ENCODE data around the gene SRMS. TPM values are rescaled to one million over a fixed set of nuclear protein-coding genes. Genes with fewer than 3 reads are reported as not detected.

SRMS gene
- total and polyA plus RNA-seq, 2 of the 13 experiments (the other 11 are each of a cell fraction or from before 2014, with no cell fraction given): not detected

DNA sequence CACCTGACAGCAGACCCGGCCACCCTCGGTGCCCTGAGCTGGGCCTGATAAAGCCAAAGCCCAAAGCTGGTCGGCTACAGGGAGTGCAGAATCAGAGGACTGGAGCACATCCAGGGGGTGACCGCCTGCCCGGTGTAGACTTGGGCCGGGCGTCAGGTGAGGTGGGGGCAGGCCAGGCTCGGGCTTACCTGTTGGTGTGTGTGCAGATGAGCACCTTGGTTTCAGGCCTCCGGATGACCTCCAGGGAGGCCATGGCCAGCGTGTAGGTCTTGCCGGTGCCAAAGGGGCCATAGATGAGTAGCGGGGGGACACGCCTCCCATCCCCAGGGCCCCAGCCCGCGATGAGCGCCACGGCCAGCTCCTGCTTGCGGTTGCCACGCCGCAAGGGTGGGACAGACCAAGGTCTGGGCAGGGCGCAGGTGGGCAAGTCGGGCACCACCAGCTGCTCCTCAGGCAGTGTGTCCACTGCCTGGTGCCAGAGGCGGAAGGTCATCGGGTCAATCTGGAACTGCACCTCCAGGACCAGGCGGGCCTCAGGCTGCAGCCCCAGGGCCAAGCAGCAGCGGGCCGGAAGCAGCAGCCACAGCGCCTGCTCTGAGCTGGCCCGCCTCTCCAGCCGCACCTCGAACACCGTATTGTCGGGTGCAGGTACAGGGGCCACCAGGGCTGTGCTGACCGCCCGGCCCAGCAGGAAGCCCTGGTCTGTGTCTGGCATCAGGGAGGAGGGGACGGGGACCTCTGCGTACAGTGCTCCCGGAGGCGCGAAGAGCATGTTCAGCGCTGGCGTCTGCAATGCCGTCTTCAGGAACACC is 20.8 kb upstream of the SRMS start (continued):
- TF ChIP-seq THAP11 (CRISPR knock-in tag; IDR thresholded peaks at IDR 0.05) (no peak), NR2C2 (CRISPR knock-in tag; IDR thresholded peaks at IDR 0.05; ENCODE audit: borderline replicate concordance) (no peak), ZNF720 (CRISPR knock-in tag; IDR thresholded peaks at IDR 0.05) (no peak), CCDC6 (CRISPR knock-in tag; IDR thresholded peaks at IDR 0.05) (no peak), EEA1 (CRISPR knock-in tag; IDR thresholded peaks at IDR 0.05; ENCODE audit: borderline replicate concordance) (no peak), ZNF329 (CRISPR knock-in tag; IDR thresholded peaks at IDR 0.05; ENCODE audit: low read depth) (no peak), RBFOX2 (IDR thresholded peaks at IDR 0.05; ENCODE audit: low read depth, low read length) (0 out of 2 replicates have a peak, but pooled peaks have one; percentile 23), POLR2G (IDR thresholded peaks at IDR 0.05; ENCODE audit: low read depth, low read length) (0 out of 2 replicates have a peak, but pooled peaks have one; percentile 4), DR1 (CRISPR knock-in tag; IDR thresholded peaks at IDR 0.05) (no peak), FOSL2 (CRISPR knock-in tag; IDR thresholded peaks at IDR 0.05) (no peak), ZNF619 (CRISPR knock-in tag; IDR thresholded peaks at IDR 0.05) (no peak), TBX3 (IDR thresholded peaks at IDR 0.05; ENCODE audit: borderline replicate concordance) (no peak), ZMYM2 (CRISPR knock-in tag; IDR thresholded peaks at IDR 0.05) (no peak), HDAC6 (IDR thresholded peaks at IDR 0.05; ENCODE audit: low read depth, low read length) (no peak), SRSF1 (optimal IDR thresholded peaks at IDR 0.05; ENCODE audit: low read depth, low read length) (no peak)
- TF ChIP-seq, protein P1, sequence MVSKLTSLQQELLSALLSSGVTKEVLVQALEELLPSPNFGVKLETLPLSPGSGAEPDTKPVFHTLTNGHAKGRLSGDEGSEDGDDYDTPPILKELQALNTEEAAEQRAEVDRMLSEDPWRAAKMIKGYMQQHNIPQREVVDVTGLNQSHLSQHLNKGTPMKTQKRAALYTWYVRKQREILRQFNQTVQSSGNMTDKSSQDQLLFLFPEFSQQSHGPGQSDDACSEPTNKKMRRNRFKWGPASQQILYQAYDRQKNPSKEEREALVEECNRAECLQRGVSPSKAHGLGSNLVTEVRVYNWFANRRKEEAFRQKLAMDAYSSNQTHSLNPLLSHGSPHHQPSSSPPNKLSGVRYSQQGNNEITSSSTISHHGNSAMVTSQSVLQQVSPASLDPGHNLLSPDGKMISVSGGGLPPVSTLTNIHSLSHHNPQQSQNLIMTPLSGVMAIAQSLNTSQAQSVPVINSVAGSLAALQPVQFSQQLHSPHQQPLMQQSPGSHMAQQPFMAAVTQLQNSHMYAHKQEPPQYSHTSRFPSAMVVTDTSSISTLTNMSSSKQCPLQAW (CRISPR knock-in tag; IDR thresholded peaks at IDR 0.05): no peak
- TF ChIP-seq, protein P2, sequence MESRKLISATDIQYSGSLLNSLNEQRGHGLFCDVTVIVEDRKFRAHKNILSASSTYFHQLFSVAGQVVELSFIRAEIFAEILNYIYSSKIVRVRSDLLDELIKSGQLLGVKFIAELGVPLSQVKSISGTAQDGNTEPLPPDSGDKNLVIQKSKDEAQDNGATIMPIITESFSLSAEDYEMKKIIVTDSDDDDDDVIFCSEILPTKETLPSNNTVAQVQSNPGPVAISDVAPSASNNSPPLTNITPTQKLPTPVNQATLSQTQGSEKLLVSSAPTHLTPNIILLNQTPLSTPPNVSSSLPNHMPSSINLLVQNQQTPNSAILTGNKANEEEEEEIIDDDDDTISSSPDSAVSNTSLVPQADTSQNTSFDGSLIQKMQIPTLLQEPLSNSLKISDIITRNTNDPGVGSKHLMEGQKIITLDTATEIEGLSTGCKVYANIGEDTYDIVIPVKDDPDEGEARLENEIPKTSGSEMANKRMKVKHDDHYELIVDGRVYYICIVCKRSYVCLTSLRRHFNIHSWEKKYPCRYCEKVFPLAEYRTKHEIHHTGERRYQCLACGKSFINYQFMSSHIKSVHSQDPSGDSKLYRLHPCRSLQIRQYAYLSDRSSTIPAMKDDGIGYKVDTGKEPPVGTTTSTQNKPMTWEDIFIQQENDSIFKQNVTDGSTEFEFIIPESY (CRISPR knock-in tag; IDR thresholded peaks at IDR 0.05): 0 out of 2 replicates have a peak, but pooled peaks have one; percentile 13
- TF ChIP-seq, protein P3, sequence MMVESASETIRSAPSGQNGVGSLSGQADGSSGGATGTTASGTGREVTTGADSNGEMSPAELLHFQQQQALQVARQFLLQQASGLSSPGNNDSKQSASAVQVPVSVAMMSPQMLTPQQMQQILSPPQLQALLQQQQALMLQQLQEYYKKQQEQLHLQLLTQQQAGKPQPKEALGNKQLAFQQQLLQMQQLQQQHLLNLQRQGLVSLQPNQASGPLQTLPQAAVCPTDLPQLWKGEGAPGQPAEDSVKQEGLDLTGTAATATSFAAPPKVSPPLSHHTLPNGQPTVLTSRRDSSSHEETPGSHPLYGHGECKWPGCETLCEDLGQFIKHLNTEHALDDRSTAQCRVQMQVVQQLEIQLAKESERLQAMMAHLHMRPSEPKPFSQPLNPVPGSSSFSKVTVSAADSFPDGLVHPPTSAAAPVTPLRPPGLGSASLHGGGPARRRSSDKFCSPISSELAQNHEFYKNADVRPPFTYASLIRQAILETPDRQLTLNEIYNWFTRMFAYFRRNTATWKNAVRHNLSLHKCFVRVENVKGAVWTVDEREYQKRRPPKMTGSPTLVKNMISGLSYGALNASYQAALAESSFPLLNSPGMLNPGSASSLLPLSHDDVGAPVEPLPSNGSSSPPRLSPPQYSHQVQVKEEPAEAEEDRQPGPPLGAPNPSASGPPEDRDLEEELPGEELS (CRISPR knock-in tag; IDR thresholded peaks at IDR 0.05): no peak
